HL-60 (cell line): ENCODE results near the gene PPAN.
A peak's percentile ranks its signal among the peaks of the same experiment; 100 is the strongest.

ENCODE experiments used
- DNase-seq, 2 experiments: peaks; one replicate each; pipeline ENCODE4 v3.0.0-alpha.2; 2010 to 2020; ENCODE audit warnings: low read depth in 1 of 2, low spot score in 1 of 2
- H3K27ac ChIP-seq: fragments of 250-450 bp; sonication (Bioruptor Pico); replicated peaks from 2 replicates; pipeline ENCODE4 v1.5.1; 2020; ENCODE audit warnings: mild to moderate bottlenecking, moderate library complexity
- H3K27me3 ChIP-seq: fragments of 250-450 bp; sonication (Bioruptor Pico); 2 replicates; pipeline ENCODE4 v1.5.1; 2021; ENCODE audit warnings: mild to moderate bottlenecking, moderate library complexity; ENCODE audit not compliant: insufficient read depth, poor library complexity, severe bottlenecking
- H3K4me3 ChIP-seq: replicated peaks from 2 replicates; pipeline ENCODE4 v1.5.1; 2011; ENCODE audit warnings: mild to moderate bottlenecking, control low read depth, low read length; ENCODE audit not compliant: insufficient read depth
- CTCF ChIP-seq: IDR thresholded peaks from one replicate; pipeline ENCODE4 v1.5.1; 2011; ENCODE audit warnings: low read length, control low read depth, inconsistent platforms; ENCODE audit not compliant: insufficient read depth
- GABPA ChIP-seq: IDR thresholded peaks from 2 replicates; pipeline ENCODE4 v1.6.1; 2012; ENCODE audit warnings: low read depth
- POLR2AphosphoS5 ChIP-seq: IDR thresholded peaks from 2 replicates; pipeline ENCODE4 v1.6.1; 2012; ENCODE audit warnings: low read depth
- SPI1 ChIP-seq: IDR thresholded peaks from 2 replicates; pipeline ENCODE4 v1.6.1; 2012; ENCODE audit warnings: low read depth, mild to moderate bottlenecking, borderline replicate concordance
- TF ChIP-seq, protein P1 (sequence below): IDR thresholded peaks from 2 replicates; pipeline ENCODE4 v1.6.1; 2012; ENCODE audit warnings: low read depth; ENCODE audit not compliant: insufficient replicate concordance

PPAN gene

GRCh38 chr19:10093295-10094186 is 12.6 kb upstream of the PPAN start:
- Histone ChIP-seq H3K4me3 (no peak overlapping the region), H3K27ac (no peak overlapping the region), H3K27me3 (no peaks in the 10 kb centered on the region)
- no peak for DNase-seq
- TF ChIP-seq POLR2AphosphoS5 (no peak; the same call in 1 of the 2 replicates), CTCF (no peak)
- TF ChIP-seq, protein P1, sequence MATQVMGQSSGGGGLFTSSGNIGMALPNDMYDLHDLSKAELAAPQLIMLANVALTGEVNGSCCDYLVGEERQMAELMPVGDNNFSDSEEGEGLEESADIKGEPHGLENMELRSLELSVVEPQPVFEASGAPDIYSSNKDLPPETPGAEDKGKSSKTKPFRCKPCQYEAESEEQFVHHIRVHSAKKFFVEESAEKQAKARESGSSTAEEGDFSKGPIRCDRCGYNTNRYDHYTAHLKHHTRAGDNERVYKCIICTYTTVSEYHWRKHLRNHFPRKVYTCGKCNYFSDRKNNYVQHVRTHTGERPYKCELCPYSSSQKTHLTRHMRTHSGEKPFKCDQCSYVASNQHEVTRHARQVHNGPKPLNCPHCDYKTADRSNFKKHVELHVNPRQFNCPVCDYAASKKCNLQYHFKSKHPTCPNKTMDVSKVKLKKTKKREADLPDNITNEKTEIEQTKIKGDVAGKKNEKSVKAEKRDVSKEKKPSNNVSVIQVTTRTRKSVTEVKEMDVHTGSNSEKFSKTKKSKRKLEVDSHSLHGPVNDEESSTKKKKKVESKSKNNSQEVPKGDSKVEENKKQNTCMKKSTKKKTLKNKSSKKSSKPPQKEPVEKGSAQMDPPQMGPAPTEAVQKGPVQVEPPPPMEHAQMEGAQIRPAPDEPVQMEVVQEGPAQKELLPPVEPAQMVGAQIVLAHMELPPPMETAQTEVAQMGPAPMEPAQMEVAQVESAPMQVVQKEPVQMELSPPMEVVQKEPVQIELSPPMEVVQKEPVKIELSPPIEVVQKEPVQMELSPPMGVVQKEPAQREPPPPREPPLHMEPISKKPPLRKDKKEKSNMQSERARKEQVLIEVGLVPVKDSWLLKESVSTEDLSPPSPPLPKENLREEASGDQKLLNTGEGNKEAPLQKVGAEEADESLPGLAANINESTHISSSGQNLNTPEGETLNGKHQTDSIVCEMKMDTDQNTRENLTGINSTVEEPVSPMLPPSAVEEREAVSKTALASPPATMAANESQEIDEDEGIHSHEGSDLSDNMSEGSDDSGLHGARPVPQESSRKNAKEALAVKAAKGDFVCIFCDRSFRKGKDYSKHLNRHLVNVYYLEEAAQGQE: peak; percentile 90

DNA sequence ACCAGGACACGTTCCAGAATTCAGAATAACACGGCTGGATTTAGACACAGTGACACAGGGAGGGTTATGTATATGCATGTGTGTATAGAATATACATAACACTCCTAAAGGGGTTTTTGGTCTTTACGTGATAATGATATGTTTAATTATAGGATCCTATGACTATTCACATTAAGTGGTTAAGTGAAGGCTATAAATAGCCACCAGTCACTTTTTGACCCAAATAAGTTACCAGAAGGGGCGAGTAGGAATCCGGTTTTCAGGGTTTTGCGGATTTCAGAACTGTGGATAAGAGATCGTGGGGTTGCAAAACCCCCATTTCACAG is 10.6 kb upstream of the PPAN start:
- DNase-seq: no peak
- Histone ChIP-seq H3K27me3 (no peaks in the 10 kb centered on the region), H3K4me3 (no peak overlapping the region), H3K27ac (no peak overlapping the region)
- no peak for TF ChIP-seq SPI1
- TF ChIP-seq CTCF: no peak
- TF ChIP-seq, protein P1: no peak
- TF ChIP-seq GABPA: no peak

- DNase-seq: peak in 1 of 2 experiments; percentile 76
- Histone ChIP-seq H3K27ac (peak overlapping the region; percentile 65), H3K4me3 (peak overlapping the region; percentile 17; the same call in 1 of the 2 replicates), H3K27me3 (no peaks in the 10 kb centered on the region)
- no peak for TF ChIP-seq SPI1
- no peak for TF ChIP-seq GABPA
- no peak for TF ChIP-seq CTCF
- TF ChIP-seq, protein P1: no peak
- TF ChIP-seq POLR2AphosphoS5: peak; percentile 61; the same call in 1 of the 2 replicates
Observed at GRCh38 chr19:10095948-10096614, 10.1 kb upstream of the PPAN start.
